CD4-positive, CD25-positive, alpha-beta regulatory T cell (primary cell): Measurements from ENCODE around the gene PIP5K1B. TPM values are rescaled to one million over a fixed set of nuclear protein-coding genes. Genes with fewer than 3 reads are reported as not detected.

Experiments used
- ATAC-seq, 2 donors: fragments of 150-1000 bp; cut with Tn5 transposase; one replicate each; pipeline ENCODE4 v1.10.0; 2021; ENCODE audit warnings: low read depth in 2 of 2, moderate number of reproducible peaks in 2 of 2, moderate library complexity in 1 of 2
- DNase-seq, 3 donors: peaks; one replicate each; pipeline versions ENCODE4 v3.0.0 to v3.0.0-alpha.2; 2012 to 2022; ENCODE audit warnings: mixed read lengths in 1 of 3
- H3K27ac ChIP-seq: one replicate; pipeline ENCODE4 v1.7.0; 2013; ENCODE audit warnings: mild to moderate bottlenecking, low read length; ENCODE audit not compliant: insufficient read depth, poor library complexity, severe bottlenecking
- H3K27me3 ChIP-seq: one replicate; pipeline ENCODE4 v1.7.0; 2013; ENCODE audit warnings: low read length; ENCODE audit not compliant: control insufficient read depth, insufficient read depth
- H3K36me3 ChIP-seq: one replicate; pipeline ENCODE4 v1.7.0; 2013; ENCODE audit warnings: mild to moderate bottlenecking, low read length, moderate library complexity; ENCODE audit not compliant: control insufficient read depth, insufficient read depth
- H3K4me1 ChIP-seq: 2 replicates; pipeline ENCODE4 v1.7.0; 2013; ENCODE audit warnings: mild to moderate bottlenecking, low read length; ENCODE audit not compliant: insufficient read depth, control insufficient read depth, poor library complexity, severe bottlenecking
- H3K4me3 ChIP-seq: one replicate; pipeline ENCODE4 v1.7.0; 2013; ENCODE audit warnings: low read depth, mild to moderate bottlenecking, low read length, moderate library complexity
- H3K9me3 ChIP-seq, 2 experiments: 1 replicate in 1 of 2; 2 replicates in 1 of 2; pipeline ENCODE4 v1.7.0; 2013; ENCODE audit warnings: low read length in 2 of 2, mild to moderate bottlenecking in 1 of 2, moderate library complexity in 1 of 2; ENCODE audit not compliant: control insufficient read depth in 2 of 2
- H3K27ac Mint-ChIP-seq, 3 donors: one replicate each; pipeline ENCODE4 v1.8.0; 2020 to 2022; ENCODE audit warnings: mild to moderate bottlenecking in 3 of 3, mixed read lengths in 3 of 3, moderate library complexity in 2 of 3
- H3K27me3 Mint-ChIP-seq: one replicate; pipeline ENCODE4 v1.8.0; 2022; ENCODE audit warnings: mild to moderate bottlenecking, mixed read lengths
- H3K36me3 Mint-ChIP-seq: one replicate; pipeline ENCODE4 v1.8.0; 2020; ENCODE audit warnings: mixed read lengths
- H3K4me1 Mint-ChIP-seq, 4 donors: one replicate each; pipeline ENCODE4 v1.8.0; 2020 to 2022; ENCODE audit warnings: mixed read lengths in 4 of 4, mild to moderate bottlenecking in 1 of 4
- H3K4me3 Mint-ChIP-seq, 4 donors: one replicate each; pipeline ENCODE4 v1.8.0; 2020 to 2022; ENCODE audit warnings: mild to moderate bottlenecking in 4 of 4, mixed read lengths in 4 of 4, moderate library complexity in 3 of 4
- H3K9me3 Mint-ChIP-seq, 7 donors: one replicate each; pipeline ENCODE4 v1.8.0; 2020 to 2022; ENCODE audit warnings: mixed read lengths in 7 of 7, mild to moderate bottlenecking in 3 of 7, moderate library complexity in 2 of 7
- polyA plus RNA-seq, 4 donors: library from polyadenylated mRNA; unstranded; fragments of 300-500 nt; fragmentation: Illumina TruSeq; gene quantifications; one replicate each; pipeline ENCODE4 v1.2.3, GENCODE V29; 2021
- total RNA-seq: library from RNA; stranded (reverse); gene quantifications from one replicate; pipeline ENCODE4 v1.2.3, GENCODE V29; 2022

Gene PIP5K1B
- total and polyA plus RNA-seq, 5 donors from 2014 or later = 0.47 to 1.9 (median 1.0) TPM

GRCh38 chr9:68967800-68968199 is 262.8 kb downstream of the PIP5K1B start:
- Histone ChIP-seq H3K4me3 (no peak overlapping the region), H3K27me3 (no peaks in the 10 kb centered on the region), H3K9me3 (no peaks in the 10 kb centered on the region), H3K27ac (no peak overlapping the region), H3K36me3 (no peaks in the 10 kb centered on the region), H3K4me1 (no peaks in the 10 kb centered on the region)
- no peaks in the 10 kb centered on the region for H3K36me3 Mint-ChIP-seq
- H3K27me3 Mint-ChIP-seq = no peaks in the 10 kb centered on the region
- peaks cover 0 to 3% (median 0%) of the 10 kb centered on the region in 7 donors for H3K9me3 Mint-ChIP-seq
- peaks cover 0 to 25% (median 16%) of the 10 kb centered on the region in 4 donors for H3K4me1 Mint-ChIP-seq
- no peak overlapping the region for H3K4me3 Mint-ChIP-seq
- DNase-seq (no peak), ATAC-seq (no peak)
- no peak overlapping the region for H3K27ac Mint-ChIP-seq

GRCh38 chr9:68969538-68969937 is 264.5 kb downstream of the PIP5K1B start:
- Histone ChIP-seq H3K27me3 (no peaks in the 10 kb centered on the region), H3K36me3 (no peaks in the 10 kb centered on the region), H3K9me3 (no peaks in the 10 kb centered on the region), H3K4me1 (peaks cover 12% of the 10 kb centered on the region), H3K27ac (no peak overlapping the region), H3K4me3 (no peak overlapping the region)
- no peak overlapping the region for H3K27ac Mint-ChIP-seq
- ATAC-seq (no peak), DNase-seq (no peak)
- peaks cover 4 to 30% (median 28%) of the 10 kb centered on the region in 4 donors for H3K4me1 Mint-ChIP-seq
- no peaks in the 10 kb centered on the region for H3K36me3 Mint-ChIP-seq
- no peak overlapping the region for H3K4me3 Mint-ChIP-seq
- no peaks in the 10 kb centered on the region for H3K27me3 Mint-ChIP-seq
- H3K9me3 Mint-ChIP-seq = peaks cover 0 to 3% (median 0%) of the 10 kb centered on the region in 7 donors

GRCh38 chr9:68970151-68970550 is 265.1 kb downstream of the PIP5K1B start:
- H3K9me3 Mint-ChIP-seq = peaks cover 0 to 3% (median 0%) of the 10 kb centered on the region in 7 donors
- no peak overlapping the region for H3K27ac Mint-ChIP-seq
- Histone ChIP-seq H3K27ac (no peak overlapping the region), H3K4me1 (peaks cover 18% of the 10 kb centered on the region), H3K4me3 (no peak overlapping the region), H3K36me3 (no peaks in the 10 kb centered on the region), H3K27me3 (no peaks in the 10 kb centered on the region), H3K9me3 (no peaks in the 10 kb centered on the region)
- no peaks in the 10 kb centered on the region for H3K36me3 Mint-ChIP-seq
- no peak for DNase-seq
- no peak for ATAC-seq
- H3K4me3 Mint-ChIP-seq = no peak overlapping the region
- peaks cover 4 to 36% (median 32%) of the 10 kb centered on the region in 4 donors for H3K4me1 Mint-ChIP-seq
- H3K27me3 Mint-ChIP-seq = no peaks in the 10 kb centered on the region

- Histone ChIP-seq H3K27me3 (no peaks in the 10 kb centered on the region), H3K4me3 (peak overlapping the region; percentile 78), H3K9me3 (no peaks in the 10 kb centered on the region), H3K4me1 (peaks cover 34% of the 10 kb centered on the region), H3K36me3 (no peaks in the 10 kb centered on the region), H3K27ac (peak overlapping the region; percentile 76)
- Mint-ChIP-seq H3K27me3 (no peaks in the 10 kb centered on the region), H3K4me1 (peaks cover 10 to 54% (median 43%) of the 10 kb centered on the region in 4 donors), H3K27ac (peak overlapping the region; percentile 57 to 93 (median 88)), H3K9me3 (peaks cover 0 to 1% (median 0%) of the 10 kb centered on the region in 7 donors), H3K36me3 (no peaks in the 10 kb centered on the region), H3K4me3 (peak overlapping the region; percentile 49 to 77 (median 65))
- ATAC-seq (no peak), DNase-seq (peak in 1 of 3 donors; percentile 36)
Observed at GRCh38 chr9:68973619-68974018, 268.6 kb downstream of the PIP5K1B start.

GRCh38 chr9:68974431-68974830 is 269.4 kb downstream of the PIP5K1B start:
- peak; percentile 86 to 88 for ATAC-seq
- DNase-seq = peak in 2 of 3 donors; percentile 45 to 88
- peak overlapping the region; percentile 78 for H3K4me3 ChIP-seq

GRCh38 chr9:68974901-68975300 is 269.9 kb downstream of the PIP5K1B start:
- H3K27ac ChIP-seq = peak overlapping the region; percentile 76
- Mint-ChIP-seq H3K36me3 (no peaks in the 10 kb centered on the region), H3K4me3 (peak overlapping the region; percentile 49 to 77 (median 65)), H3K27me3 (no peaks in the 10 kb centered on the region), H3K9me3 (peaks cover 0 to 1% (median 0%) of the 10 kb centered on the region in 7 donors), H3K27ac (peak overlapping the region; percentile 57 to 96 (median 88)), H3K4me1 (peaks cover 21 to 67% (median 48%) of the 10 kb centered on the region in 4 donors)
- no peaks in the 10 kb centered on the region for H3K27me3 ChIP-seq
- peaks cover 46% of the 10 kb centered on the region for H3K4me1 ChIP-seq
- H3K4me3 ChIP-seq = peak overlapping the region; percentile 78
- H3K9me3 ChIP-seq = no peaks in the 10 kb centered on the region
- ATAC-seq = no peak
- no peaks in the 10 kb centered on the region for H3K36me3 ChIP-seq
- DNase-seq = peak in 2 of 3 donors; percentile 11 to 59

More at GRCh38 chr9:68974431-68974830, 269.4 kb downstream of the PIP5K1B start:
- H3K27me3 Mint-ChIP-seq = no peaks in the 10 kb centered on the region
- Histone ChIP-seq H3K27ac (peak overlapping the region; percentile 76), H3K9me3 (no peaks in the 10 kb centered on the region), H3K27me3 (no peaks in the 10 kb centered on the region), H3K36me3 (no peaks in the 10 kb centered on the region), H3K4me1 (peaks cover 42% of the 10 kb centered on the region)
- H3K27ac Mint-ChIP-seq = peak overlapping the region; percentile 57 to 93 (median 88)
- H3K4me1 Mint-ChIP-seq = peaks cover 17 to 62% (median 48%) of the 10 kb centered on the region in 4 donors
- H3K4me3 Mint-ChIP-seq = peak overlapping the region; percentile 49 to 77 (median 65)
- H3K9me3 Mint-ChIP-seq = peaks cover 0 to 1% (median 0%) of the 10 kb centered on the region in 7 donors
- no peaks in the 10 kb centered on the region for H3K36me3 Mint-ChIP-seq

- Mint-ChIP-seq H3K9me3 (peaks cover 0 to 1% (median 0%) of the 10 kb centered on the region in 7 donors), H3K27me3 (no peaks in the 10 kb centered on the region), H3K4me3 (peak overlapping the region; percentile 49 to 77 (median 65)), H3K27ac (peak overlapping the region; percentile 59 to 96 (median 88)), H3K4me1 (peaks cover 22 to 73% (median 50%) of the 10 kb centered on the region in 4 donors), H3K36me3 (no peaks in the 10 kb centered on the region)
- peak overlapping the region; percentile 76 for H3K27ac ChIP-seq
- H3K27me3 ChIP-seq = no peaks in the 10 kb centered on the region
- no peaks in the 10 kb centered on the region for H3K36me3 ChIP-seq
- no peaks in the 10 kb centered on the region for H3K9me3 ChIP-seq
- H3K4me1 ChIP-seq = peaks cover 52% of the 10 kb centered on the region
- peak in 1 of 3 donors; percentile 37 for DNase-seq
- ATAC-seq = no peak
- H3K4me3 ChIP-seq = peak overlapping the region; percentile 78
Observed at GRCh38 chr9:68975365-68976043, 270.5 kb downstream of the PIP5K1B start.
